ENCODE measurements around the gene PARD3B. TPM values are rescaled to one million over a fixed set of nuclear protein-coding genes. Genes with fewer than 3 reads are reported as not detected.

PARD3B gene
- total and polyA plus RNA-seq, 2 of the 8 experiments (the other 6 are each of a cell fraction or from before 2014, with no cell fraction given), result 1.2 to 5.7 TPM

- no peak for TF ChIP-seq MAFK (IDR thresholded peaks at IDR 0.05; ENCODE audit: low read depth, low read length)
- no peak for TF ChIP-seq TAF7 (optimal IDR thresholded peaks at IDR 0.05; ENCODE audit: borderline replicate concordance, low read depth, low read length)
Observed at GRCh38 chr2:205629091-205629776, 1084.0 kb downstream of the PARD3B start (continued).

Measured in H1 (cell line).